T follicular helper cell (primary cell): ENCODE measurements around the gene MYCBPAP.

Experiments used
- DNase-seq: peaks from one replicate; pipeline ENCODE4 v3.0.0-alpha.2; 2020; ENCODE audit warnings: low read depth
- total RNA-seq, 2 experiments: gene quantifications; one replicate each; lab custom pipeline; 2026; lab: John Stamatoyannopoulos, UW

Gene MYCBPAP, protein sequence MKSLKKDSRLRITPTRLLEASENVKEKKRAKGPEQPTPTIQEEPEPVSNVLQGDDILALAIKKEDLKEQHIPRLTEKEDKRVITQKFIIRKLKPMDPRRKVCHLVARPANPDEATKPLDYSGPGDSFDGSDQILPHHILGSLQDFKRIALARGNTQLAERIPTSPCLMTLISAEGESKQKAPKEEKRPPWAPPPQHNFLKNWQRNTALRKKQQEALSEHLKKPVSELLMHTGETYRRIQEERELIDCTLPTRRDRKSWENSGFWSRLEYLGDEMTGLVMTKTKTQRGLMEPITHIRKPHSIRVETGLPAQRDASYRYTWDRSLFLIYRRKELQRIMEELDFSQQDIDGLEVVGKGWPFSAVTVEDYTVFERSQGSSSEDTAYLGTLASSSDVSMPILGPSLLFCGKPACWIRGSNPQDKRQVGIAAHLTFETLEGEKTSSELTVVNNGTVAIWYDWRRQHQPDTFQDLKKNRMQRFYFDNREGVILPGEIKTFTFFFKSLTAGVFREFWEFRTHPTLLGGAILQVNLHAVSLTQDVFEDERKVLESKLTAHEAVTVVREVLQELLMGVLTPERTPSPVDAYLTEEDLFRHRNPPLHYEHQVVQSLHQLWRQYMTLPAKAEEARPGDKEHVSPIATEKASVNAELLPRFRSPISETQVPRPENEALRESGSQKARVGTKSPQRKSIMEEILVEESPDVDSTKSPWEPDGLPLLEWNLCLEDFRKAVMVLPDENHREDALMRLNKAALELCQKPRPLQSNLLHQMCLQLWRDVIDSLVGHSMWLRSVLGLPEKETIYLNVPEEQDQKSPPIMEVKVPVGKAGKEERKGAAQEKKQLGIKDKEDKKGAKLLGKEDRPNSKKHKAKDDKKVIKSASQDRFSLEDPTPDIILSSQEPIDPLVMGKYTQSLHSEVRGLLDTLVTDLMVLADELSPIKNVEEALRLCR
- 0.17 to 0.60 reads per million in 2 experiments for total RNA-seq

DNA sequence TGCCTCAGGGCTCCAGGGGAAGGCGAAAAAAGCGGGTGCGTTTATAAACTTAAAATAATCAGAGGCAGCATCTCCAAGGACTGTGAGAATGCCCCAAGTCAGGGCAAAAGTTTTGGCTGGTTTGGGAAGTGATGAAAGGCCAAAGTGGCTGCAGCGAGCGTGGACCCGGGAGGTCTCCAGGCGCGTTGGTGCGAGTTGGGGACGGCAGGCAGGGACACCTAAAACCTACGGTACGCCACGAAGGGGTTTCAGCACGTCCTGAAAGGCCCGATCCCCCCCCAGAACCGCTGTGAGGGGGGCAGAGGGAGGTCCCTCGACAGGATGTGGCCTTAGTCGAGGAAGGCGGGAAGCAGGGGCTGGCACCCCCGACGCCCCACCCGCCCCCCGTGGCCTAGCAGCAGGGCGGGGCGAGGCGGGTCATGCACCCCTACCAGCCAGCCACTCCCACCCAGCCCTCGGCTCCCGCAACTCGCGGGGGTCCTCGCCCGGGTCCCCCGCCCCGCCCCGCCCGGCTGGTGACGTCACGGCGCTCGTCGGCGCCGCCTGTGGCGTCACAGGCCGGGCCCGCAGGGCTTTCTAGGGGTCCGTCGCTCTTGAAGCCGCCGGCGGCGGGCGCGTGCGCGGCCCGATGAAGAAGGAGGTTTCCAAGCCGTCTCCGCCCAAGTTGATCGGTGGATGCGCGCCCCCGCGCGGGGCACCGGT, at the start of gene MYCBPAP:
Gene MYCBPAP (plus strand): TSS at position 569 of the 702 bp plus-strand sequence. CDS start 236 bp downstream, outside the sequence.
- DNase-seq = peak; percentile 70

DNA sequence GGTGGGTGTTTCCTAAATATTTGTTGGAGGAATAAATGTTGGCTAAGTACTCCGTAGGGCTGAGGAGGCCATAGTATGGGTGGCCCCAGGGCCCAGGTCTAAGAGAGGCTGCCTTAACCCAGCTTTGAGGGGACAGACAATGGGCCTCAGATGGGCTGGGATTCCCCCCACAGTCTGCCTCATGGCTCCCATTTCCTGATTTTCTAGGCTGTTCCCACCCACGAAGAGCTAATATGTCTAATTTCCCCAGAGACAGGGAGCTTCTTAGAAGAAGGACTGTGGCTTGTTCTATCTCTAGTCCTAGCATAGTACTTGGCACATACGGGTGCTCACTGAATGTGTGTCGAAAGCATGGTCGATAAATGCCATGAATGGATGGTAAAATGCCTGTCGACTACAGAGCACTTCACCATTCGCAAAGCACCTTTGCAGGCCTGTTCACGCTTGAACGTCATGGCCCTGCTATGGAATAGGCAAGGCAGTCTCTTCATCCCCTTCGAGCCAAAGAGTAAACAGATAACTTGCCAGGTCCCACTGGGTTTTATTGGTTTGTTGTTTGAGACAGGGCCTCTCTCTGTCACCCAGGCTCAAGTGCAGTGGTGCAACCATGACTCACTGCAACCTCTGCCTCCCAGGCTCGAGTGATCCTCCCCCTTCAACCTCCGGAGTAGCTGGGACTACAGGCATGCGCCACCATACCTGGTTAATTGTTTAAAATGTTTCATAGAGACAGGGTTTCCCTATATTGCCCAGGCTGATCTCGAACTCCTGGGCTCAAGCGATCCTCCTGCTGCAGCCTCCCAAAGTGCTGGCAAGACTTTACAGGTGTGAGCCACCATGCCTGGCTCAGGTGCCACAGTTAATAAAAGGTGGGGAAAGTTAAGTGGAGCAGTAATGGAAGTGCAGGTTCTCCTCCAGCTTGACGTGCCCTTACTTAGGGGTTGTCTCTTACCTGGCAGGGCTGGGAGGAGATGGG, 49.2 kb upstream of the MYCBPAP start:
- no peak for DNase-seq

DNA sequence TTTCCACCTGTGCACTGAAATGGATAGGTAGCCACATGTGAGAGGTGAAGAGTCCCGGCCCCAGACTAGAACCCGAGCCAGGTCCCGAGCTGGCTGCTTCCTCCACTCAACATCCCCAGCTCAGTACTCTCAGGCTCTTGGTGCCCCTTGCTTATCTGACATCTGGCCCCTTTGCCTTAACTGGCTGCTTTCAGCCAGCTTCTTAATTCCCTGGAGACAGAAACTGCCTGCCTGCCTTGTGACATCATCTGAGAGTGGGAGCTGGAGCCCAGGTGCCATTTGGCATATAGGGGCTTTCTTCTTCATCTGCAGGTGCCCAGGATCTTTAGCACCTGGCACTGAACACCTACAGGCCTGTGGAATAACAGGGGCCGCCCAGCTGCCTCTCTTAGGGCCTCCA, 48.5 kb upstream of the MYCBPAP start:
- no peak for DNase-seq

DNA sequence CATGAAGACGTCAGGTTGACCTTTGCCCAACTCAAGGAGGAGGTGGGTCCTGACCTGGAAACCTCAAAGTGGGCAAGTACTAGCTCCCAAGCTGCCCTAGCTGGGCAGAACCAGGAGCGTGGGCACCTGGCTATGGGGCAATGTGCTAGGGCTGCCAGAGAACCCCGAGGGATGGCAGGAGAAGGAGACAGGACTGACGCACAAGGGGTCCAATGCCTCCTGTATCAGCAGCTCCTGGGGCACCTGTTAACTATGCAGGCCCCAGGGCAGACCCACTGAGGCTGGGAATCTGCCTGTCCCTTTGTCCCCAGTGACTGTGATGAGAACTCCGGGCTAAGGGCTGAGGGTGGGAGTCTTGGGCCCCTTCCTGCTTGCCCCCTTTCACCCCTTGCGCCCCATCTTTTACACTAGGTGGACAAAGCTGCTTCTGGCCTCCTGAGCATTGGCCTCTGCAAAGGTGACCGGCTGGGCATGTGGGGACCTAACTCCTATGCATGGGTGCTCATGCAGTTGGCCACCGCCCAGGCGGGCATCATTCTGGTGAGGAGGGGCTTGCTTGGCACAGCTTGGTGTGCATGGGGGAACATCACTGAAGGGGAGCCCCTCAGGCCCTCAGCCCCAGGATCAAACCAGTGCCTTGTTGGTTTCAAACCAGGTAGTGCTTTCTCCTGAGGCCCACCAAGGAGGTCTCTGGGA, 47.3 kb upstream of the MYCBPAP start:
- no peak for DNase-seq

DNA sequence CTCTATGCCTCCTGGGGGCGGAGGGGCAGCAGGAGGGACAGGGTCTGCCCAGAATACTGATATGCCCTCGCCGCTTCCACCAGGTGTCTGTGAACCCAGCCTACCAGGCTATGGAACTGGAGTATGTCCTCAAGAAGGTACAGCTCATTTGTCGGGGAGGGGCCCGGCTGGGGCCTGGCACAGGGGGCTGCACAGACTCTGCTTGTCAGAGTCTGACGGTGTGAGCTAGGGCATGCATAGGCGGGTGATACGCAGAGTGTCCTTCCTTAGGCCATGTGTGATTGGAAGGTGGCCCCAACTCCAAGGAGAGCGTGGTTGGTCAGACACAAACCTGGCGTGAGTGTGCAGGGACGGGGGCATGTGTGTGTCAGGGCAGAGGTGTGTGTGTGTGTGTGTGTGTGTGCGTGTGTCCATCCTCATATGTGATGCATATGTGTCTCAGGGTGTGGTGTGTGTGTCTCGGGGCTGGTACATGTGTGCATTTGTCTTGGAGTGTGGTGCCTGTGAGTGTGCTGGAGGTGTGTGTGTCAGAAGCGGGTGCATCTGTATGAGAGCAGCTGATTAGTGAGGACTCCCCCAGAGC, 46.6 kb upstream of the MYCBPAP start:
- DNase-seq = no peak

DNA sequence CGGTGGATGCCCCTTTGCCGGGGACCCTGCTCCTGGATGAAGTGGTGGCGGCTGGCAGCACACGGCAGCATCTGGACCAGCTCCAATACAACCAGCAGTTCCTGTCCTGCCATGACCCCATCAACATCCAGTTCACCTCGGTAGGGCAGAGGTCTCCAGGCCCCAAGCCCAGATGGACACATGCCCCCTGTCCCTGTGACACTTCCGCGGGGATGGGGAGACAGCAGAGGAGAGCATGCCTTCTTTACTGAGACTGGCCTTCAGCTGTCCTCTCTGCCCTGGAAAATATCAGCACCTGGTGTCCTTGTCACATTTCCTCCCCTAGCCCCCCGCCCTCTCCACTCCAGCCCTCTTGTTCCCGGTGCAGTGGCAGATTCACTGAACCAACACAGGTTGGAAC, 45.8 kb upstream of the MYCBPAP start:
- DNase-seq = no peak

DNA sequence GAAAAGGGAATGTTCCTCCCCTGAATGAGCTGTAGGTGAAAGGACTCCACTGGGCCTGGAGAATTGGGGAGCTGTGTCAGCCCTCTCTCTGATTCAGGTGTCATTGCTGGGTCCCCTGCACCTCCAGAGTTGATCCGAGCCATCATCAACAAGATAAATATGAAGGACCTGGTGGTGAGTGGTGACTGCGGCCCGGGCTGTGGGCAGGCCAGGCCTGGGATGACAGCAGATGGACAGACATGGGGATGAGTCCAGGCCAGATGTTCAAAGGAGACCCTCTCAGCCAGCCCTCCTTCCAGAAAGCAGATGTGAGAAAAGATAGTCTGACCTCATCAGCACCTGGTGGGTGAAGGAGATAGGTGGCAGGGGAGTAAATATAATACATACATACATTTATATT, 44.1 kb upstream of the MYCBPAP start:
- no peak for DNase-seq

DNA sequence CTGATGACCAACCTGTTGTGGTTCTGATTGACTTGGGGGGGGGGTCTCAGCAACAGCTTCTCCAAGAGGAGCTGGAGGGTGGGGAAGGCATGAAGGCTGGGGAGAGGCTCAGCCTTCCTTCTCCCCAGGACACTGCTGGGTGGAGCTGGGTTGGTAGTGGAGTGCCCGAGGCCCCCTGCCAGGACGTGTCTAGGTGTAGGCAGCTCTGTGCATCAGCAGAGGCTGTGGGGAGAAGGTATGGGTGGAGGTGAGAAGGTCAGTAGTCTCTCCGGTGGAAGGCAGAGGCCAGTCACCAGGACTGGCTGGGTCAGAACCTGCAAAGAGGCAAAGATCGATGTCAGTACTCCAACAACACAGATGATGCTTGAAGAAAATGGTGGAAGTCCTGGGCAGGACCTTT, 43.5 kb upstream of the MYCBPAP start:
- no peak for DNase-seq

DNA sequence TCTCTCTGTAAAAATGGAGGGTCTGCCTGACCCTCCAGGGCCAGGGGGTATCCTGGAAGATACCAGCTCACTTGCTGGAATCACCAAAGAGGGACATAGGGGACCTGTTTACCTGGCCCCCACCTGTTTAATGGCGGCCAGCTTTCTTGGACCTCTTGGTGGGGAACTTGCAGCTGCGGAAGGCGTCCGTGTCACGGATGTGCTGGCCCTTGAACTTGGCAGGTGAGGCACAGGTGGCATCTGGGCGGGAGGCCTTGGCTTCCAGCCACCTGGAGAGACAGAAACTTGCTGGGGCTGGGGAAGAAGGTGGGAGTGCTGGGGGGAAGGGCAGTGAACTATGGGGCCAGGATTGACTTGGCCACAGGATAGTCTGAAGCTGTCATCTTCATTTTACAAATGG, 43.1 kb upstream of the MYCBPAP start:
- DNase-seq = no peak

DNA sequence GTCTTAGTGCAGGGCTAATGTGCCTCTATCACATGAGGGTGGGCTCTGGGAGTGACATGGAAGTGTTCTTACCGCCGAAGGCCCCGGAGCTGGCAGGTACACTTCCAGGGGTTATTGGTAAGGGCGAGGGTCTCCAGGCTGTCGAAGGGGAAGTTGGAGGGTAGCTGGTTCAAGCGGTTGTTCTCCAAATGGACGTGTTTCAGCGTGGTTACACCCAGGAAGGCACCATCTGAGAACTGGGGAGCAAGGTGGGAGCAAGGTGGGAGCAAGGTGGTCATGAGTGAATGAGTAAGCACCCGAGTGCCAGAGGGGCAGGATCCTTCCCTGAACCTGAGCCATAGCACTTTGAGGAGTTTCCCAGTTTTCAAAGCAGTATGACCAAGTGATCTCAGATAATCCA, 42.6 kb upstream of the MYCBPAP start:
- DNase-seq = no peak

DNA sequence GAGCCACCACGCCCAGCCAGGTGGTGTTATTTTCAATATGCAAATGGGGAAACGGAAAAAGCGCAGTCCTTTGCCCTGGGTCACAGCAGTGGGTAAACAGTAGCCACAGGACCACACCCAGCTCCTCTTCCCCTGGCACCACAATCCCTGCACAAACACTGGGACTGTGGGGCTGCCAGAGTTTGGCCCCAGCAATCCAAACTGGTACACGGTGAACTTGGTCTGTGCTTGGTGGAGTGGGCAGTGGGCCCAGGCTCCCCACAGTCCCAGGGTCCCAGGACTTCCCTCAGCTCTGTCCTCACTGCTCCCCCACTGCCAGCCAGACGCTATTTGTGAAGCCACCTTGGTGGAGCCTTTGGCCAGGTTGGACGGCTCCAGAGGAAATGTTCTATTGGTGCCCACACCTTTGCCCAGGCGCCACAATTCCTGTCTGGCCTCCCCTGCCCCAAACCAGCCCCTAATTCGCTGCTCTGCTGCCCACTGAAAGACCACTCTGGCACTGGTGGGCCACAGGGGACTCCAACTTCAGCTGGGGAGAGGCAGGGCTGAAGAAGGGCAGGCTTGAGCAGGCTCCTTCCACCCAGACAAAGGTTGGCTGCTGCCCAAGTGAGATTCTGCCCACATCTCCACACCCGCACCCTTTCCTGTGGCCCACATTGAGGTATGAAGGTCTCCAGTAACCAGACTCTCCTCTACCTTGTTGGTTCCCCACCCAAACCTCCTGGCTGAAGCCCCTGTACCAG, 41.7 kb upstream of the MYCBPAP start:
- no peak for DNase-seq

DNA sequence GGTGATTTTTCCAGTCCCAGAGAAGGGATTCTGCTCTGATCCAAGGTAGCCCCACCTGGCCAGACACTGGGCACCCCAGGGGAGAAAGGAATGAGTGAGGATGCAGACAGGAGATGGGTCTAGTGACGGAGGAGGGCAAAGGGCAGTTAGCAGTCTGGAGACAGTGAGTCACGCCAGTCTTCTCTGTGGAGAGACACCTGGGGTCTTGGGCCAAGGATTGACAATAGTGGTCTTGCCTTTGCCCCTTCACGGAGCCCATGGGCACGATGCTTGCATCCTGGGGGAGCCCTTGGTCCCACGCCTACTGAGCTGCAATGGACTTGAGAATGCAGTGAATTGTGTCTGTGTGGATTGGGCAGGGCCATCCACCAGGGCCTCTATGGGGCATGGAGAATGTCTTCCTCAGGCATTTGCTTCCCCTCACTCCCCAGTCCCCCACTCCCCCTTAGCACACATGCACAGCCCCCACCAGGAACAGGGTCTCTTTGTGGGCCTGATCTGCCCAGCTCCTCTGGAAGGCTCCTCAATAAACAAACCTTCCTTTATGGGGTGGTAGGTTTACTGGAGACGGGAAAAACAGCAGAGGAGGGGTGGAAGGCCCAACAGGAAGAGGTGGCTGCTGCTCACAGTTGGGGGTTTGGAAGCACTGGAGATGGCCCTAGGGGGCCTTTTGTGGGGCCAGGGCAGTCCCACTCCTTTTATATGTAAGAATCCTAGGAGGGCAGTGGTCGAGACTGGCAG, 41.0 kb upstream of the MYCBPAP start:
- no peak for DNase-seq

DNA sequence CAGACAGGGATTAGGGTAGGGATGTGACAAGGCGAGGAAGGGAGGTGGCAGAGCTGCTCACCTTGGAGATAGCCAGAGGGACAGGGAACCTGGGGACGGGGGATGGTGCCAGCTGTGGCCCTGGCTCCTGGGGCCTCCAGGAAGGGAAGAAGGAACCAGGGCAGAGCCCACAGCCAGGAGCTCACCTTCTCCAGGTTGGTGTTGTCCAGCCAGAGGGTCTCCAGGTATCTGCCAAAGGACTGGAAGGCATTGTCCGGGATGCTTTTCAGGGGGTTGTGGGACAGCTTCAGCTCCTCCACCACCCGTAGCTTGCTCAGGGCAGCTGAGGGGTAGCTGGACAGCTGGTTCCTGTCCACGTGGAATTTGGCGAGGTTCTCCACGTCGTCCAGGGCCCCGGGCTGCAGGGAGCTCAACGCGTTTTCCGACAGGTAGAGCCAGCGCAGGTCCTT, 40.4 kb upstream of the MYCBPAP start:
- no peak for DNase-seq

DNA sequence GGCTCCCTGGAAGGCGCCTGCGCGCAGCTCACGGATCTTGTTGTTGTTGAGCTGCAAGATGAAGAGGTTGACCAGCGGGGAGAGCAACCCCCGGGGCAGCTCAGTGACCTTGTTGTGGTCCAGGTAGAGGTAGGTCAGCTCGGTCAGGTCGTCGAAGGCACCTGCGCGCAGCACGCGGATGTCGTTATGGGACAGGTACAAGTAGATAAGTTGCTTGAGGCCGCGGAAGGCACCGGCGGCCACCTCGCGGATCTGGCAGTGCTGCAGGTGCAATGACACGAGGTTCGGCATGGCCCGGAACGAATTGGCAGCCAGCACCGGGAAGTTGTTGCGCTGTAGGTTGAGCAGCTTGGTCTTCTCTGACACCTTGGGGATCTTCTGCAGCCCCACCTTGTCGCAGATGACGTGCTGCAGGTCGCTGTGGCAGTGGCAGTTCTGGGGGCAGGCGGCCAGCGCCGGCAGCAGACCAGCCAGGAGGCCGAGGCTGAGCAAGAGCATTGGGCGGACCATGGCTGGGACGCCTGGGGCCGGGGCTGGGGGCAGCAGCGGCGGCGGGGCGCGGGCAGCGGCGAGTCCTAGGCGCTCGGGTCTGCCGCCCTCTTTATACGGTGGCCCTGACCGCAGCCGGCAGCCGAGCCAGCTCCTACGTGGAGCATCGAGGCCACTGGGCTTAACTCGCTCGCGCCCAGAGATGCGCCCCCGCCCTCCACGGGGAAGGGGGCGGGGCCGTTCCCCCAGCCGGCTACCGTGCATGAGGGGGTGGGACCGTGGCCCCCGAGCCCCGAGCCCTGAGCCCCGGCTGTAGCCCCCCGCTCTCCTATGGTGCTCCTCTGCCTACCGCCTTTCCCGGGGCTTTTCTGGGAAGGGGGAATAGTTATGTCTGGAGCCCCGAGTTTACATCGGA, 39.7 kb upstream of the MYCBPAP start, which contains the start of gene CHAD:
Gene CHAD (minus strand): TSS at position 577 of the 904 bp plus-strand sequence. CDS start 67 bp downstream, at position 510.
- no peak for DNase-seq

DNA sequence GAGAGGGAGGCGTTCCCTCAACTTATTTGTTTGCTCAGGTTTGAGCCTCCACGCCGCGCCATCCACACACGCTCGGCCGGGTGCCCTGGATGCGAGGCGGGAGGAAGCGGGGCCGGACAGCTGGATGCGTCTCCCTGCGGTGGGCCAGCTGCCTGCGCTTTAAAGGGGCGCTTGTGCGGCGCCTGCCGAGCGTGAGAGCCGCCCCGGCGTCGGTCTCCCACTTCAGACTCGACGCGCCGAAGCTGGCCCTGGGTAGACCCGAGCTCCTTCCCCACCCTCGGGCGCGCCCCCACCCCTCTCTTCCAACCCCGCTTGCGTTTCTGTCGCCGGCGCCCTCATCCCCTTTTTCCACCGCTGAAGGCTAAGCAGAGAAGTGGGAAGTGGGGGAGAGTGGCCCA, 39.0 kb upstream of the MYCBPAP start:
- no peak for DNase-seq

DNA sequence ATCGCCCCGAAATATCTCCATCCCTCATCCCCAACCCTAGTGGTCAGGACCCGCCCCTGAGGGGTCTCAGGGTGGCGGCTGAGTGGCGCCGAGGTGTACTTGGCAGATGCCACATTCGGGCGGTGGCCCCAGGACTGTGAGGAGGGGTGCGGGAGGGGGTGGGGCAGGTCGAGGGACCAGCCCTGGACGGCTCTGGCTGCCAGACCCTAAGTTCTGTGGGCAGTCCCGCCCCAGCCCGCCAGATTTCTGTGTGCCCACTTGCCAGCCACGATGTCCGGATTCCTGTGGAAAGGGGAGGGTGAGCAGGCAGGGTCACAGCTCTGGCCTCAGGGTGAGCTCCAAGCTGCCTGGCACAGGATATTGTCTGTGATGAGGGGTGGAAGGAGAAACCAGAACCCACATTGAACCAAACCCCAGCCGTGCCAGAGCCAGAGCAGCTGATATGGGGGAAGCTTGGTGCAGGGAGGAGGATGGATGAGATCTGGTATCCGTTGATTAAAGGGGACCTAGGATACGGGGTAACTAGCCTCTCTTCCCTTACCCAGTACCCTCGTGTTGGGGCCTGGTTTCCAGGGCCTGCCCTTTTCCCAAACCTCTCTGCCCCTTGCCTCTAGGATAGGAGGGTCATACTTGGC, 38.5 kb upstream of the MYCBPAP start:
- DNase-seq = no peak

DNA sequence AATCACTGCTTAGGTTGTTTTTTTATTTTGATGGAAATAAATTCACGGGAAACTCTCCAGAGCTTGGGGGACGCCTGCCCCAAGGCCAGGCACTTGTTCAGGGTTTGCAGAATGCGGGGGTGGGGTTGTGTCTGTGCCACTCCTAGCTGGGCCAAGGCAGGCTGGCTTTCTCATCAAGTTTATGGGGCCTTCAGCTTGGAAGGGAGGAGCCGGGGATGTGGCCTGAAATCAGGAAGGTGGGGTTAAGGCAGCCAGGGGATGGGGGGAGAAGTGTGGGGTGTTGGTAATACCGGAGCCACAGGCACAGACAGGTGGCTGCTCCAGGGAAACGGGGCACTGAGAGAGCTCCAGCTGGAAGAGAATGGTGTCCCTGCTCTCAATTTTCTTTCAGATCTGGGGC, 37.8 kb upstream of the MYCBPAP start:
- DNase-seq = no peak
